HG03103 (cell line): ENCODE data around the gene BTBD6.

Source experiments
- ATAC-seq: cut with Tn5 transposase; IDR thresholded peaks from one replicate; pipeline ENCODE4 v1.9.1; 2021; ENCODE audit warnings: low read depth; ENCODE audit not compliant: unreplicated experiment

Gene BTBD6

DNA sequence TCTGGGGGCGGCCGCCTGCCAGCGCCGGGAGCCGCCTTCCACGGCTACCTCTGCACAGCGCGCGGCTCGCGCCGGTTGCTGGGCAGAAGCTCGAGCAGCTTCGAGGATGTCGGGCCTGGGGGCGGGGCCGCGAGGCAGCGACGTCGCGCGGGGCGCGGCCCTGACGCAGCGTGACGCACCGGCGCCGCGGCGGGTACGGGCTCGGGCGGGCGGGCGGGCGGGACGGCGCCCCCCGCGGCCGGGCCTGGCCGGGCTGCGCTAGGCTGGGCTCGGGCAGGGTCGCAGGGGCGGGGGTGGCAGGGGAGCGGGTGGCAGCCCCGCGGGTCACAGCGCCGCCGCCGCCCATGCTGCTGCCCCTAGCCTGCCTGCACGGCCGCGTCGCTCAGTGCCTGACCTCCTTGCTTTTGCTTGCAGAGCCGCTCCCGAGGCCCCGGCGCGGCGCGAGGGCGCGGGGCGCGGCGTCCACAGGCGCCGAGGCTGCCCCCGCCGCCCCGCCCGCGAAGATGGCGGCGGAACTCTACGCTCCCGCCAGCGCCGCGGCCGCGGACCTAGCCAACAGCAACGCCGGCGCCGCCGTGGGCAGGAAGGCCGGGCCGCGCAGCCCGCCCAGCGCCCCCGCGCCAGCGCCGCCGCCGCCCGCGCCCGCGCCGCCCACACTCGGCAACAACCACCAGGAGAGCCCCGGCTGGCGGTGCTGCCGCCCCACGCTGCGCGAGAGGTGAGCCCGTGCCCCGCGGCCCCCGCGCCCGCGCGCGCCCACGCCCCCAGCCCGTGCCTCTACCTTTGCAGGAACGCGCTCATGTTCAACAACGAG, at the start of gene BTBD6:
Gene BTBD6 (plus strand): TSS at position 166 of the 814 bp plus-strand sequence. CDS start 179 bp downstream, at position 345.
- peak; percentile 84 for ATAC-seq

DNA sequence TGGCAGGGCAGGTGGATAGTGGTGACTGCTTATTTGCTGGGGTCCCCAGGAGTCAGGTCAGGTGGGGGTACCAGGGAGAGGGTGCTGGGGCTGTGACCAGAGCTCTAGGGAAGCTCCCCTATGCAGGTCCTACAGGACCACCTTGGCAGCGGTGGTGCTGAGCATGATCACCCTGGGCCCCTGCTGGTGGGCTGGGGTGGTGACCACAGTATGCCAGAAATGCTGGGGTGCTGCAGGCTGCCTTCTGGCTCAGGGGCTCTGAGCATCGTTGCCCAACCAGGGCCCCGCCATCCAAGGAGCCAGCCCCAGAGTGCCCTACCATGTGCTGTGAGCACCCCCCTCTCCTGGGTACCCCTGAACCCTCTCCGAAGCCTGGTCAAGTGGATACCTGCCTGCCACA, 49.7 kb upstream of the BTBD6 start:
- no peak for ATAC-seq

DNA sequence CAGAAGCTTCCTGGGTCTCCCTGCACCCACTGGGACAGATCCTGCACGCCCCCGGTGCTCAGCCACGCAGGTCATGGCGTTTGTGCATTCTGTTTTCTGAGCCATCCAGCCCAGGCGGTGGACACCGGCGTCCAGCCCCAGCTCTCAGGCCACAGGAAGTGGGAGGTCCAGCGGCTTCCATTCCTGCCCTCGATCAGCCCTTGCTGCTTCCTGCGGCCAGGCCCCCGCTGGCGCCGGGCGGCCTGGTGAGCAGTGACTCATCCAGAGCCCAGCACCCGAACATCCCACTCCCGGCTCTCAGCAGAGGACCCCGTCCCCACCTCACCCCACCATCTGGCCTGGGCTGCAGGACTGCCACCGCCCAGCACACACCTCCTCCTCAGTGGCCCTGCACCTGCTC, 49.2 kb upstream of the BTBD6 start:
- ATAC-seq, result no peak

DNA sequence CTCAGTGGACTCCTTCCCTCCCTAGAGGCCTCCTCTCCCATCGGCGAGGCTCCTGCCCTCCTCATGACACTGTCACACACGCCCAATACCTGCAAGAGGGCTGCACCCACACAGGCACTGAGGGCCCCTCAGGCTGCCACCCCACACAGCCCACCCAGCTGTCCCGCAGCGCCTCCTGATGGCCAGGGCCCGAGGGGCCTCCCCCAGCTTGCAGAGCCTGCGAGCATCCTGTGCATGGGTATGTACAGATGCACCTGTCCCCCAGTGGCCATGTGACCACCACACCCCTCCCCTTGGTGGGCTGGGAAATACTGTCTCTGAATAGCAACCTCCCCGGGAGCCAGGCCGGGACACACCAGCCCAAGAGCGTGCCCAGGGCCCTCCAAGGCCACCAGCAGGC, 48.3 kb upstream of the BTBD6 start:
- ATAC-seq, result no peak

DNA sequence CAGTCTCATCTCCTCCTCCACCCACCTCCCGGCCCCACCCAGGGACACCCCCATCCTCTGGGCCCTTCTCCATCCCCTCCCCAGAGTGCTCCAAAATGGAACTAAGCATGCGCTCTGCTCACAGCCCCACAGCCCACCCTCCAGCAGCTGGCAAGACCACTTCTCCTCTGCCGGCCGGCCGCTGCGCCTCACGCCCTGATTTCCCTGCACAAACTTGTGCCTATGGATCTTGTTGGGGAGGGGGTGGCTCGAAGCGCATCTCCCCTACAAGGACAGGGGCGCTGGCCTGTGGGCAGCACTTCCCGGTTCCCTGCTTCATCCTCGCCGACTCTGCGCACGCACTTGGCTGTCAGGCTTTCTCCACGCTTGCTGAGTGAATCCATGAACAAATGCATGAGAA, 47.7 kb upstream of the BTBD6 start:
- no peak for ATAC-seq

DNA sequence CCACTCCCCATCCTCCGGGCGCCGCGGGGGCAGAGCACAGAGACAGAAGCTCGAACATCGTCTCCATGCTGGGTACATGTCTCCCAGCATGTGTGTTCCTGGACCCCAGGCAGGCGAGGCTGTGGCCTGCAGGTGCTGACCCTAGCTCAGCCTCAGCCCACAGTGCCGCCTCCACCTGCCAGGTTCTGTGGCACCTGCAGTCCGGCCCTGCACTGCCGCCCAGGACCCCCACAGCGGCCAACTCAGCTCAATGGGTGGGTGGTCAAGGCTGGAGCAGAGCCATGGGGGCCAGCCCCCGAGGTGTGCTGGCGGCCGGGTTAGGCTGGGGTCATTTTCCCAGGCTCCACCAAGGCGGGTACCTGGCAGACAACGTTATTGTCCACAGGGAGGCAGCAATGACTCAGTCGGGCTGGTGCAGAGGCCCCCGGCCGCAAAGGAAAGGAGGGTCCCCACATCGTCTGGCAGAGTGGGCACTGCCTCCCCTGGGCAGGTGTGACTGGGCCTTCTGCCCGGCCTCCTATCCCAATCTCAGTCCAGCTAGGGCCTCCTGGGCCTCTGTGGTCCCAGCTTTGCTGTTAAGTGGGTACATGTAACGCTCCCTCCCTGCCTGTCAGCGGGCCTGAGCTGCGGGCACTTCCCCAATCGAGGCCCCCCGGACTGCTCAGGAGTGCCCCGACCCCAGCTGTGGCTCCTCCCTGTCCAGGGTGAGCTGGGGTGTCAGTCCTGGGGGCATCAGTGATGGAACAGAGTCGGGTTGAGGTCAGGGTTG, 47.0 kb upstream of the BTBD6 start:
- no peak for ATAC-seq

DNA sequence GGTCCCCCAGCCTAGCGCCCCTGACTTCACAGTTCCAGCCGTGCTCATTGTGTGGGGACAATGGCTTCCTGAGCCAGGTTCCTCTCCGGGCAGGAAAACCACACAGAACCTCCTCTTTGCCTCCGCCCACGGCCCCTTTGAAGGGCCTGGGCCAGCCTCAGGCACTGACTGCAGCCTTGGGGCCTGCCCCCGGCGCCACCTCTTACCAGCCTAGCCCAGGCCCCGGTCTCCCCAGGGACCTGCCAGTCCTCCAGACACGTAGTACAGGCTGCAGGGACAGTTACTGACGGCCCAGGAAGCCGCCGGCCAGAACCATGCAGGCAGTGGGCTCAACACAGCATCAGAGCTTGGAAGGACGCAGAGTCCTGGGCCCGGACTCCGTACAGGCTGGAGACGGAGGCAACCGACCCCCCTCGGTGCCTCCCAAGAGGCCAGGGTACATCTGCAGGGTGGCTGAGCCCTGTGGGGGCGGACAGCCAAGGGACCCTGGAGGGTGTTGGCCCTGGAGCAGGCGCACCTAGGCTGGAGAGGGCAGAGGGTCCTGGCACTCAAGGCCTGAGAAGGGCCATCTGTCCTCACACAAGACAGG, 46.3 kb upstream of the BTBD6 start:
- ATAC-seq, result no peak

DNA sequence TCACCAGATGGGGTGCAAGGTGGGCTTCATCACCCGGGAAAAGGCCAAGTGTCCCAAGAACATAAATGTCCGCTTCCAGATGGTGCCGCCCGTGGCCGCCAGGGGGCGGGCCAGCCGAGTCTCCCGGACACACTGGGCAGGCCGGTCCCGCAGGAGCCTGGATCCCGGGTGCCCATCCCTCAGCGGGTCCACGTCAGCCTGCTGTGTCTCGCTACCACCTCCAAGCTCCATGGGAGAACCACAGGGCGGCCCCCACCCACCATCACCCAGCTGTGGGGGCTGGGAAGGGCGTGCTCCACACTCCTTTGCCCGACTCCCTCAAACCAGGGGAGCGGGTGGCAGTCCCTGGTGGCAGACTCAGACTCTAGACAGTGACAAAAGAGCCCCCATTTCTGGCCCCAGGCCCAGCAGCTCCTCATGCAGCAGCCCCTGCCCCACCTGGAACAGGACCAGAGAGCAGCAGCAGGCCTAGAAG, 45.2 kb upstream of the BTBD6 start:
- no peak for ATAC-seq

DNA sequence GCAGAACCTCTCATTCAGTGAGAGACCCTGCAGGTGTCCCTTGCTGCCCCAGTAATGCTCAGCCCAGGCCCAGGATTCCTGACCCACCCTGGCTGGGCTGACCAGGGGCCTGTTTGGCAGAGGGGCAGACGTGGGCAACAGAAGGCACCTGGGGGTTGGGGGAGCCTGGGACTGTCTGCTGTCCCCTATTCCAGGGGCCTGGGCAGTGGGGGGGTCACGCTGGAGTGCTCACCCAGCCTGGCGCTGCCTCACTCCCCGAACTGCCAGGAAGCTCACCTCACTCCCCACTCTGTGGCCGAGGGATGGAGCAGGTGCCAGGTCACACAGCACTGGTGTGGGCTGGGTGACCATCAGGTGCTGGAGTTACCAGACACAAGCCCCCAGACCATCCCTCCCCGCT, 44.6 kb upstream of the BTBD6 start:
- no peak for ATAC-seq

DNA sequence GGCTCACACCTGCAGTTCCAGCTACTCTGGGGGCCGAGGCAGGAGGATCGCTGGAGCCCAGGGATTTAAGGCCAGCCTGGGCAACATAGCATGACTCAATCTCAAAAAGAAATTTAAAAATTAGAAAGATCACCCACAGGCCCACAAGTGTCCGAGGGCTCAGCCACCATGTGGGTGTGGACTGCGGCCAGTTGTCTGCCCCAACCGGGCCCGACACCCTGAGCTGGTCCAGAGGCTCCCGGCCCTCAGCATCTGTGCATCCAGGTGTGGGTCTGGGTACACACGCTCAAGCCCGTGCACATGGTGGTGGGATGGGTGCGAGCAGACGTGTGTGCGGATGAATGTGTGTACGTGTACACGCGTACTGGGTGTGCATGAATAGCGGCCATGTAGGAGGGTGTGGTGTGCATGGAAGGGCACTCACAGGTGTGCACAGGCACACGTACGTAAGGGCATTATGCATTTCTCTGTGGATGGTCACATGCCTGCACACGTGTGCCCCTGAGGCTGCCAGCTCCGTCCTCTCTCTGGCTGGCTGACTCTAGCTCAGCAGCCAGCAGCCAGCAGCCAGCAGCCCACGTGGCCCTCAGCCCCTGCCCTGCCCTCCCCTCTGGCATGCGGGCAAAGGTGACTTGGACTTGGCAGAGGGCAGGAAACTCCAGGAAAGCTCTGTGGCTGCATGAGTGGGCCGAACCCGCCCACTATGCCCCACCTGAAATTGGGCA, 44.0 kb upstream of the BTBD6 start:
- ATAC-seq, result no peak

DNA sequence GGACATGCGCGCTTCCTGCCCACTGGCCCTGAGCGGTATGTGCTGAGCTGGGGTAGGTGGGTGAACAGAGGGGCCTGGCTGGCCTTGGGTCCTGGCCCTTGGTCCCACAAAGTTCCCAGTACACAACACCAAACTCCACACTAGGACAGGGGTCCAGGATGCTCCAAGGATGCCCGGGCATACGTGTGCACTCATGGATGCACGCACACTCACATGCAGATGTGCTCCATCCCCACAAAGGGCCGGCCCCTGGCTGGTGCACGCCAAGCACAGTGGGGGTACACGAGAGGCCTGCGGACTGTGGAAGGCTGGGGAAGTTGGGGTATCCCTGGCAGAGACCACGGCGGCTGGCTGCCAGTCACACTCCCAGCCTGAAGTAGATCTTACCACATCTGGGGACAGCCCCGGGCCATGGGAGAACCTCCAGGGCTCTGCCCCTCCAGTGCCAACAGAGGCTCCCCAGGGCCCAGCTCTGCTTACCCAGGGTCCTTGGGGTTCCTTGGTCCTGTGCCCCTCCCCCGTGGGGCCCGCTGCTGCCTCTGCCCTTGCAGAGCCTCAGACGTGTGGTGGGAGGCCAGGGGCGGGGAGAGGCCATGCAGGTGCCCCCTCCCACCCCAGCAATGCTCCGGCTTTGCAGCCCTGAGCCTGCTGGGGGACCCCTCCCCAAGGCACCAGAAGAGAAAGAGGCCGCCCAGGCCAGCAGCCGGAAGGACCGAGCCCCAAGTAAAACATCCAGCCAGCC, 43.2 kb upstream of the BTBD6 start:
- ATAC-seq, result no peak

DNA sequence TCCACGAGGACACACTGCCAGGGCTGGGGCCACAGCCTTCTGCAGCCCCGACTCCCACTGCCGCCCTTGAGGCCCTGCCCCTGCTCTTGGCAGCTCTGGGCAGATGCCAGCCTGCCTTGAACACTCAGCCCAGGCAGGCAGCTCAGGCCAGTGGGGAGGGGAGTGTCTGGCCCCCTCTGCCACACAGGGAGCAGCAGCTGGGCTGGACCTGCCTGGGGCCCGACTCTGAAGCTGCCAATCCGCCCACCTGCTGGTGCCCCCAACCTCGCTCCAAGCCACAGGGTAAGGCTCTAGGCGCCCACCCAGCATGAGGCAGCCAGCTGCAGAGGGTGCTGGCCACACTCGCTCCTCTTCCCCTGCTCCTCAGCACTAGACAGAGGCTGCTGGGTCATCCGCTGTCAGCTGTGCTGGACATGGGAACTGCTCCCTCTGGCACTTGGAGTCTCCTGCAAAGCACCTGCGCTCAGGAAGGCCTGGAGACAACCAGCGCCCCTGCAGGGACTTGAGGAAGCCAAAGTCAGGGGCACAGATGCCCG, 42.6 kb upstream of the BTBD6 start:
- no peak for ATAC-seq

DNA sequence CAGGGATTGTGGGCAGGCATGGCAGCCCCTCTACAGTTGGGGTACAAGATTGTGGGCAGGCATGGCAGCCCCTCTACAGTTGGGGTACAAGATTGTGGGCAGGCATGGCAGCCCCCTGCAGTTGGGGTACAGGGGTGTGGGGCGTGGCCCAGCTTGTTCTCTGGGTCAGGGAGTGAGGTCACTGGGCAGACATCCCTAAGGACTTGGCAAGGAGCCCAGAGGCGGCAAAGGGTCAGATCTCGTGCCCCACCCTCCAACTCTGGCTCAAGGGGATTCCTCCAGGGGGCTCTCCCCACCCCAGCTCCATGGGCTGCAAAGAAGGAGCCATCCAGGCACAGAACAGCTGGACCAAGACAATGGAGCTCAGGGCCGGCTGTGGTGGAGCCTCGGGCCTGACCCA, 41.5 kb upstream of the BTBD6 start:
- ATAC-seq, result no peak

DNA sequence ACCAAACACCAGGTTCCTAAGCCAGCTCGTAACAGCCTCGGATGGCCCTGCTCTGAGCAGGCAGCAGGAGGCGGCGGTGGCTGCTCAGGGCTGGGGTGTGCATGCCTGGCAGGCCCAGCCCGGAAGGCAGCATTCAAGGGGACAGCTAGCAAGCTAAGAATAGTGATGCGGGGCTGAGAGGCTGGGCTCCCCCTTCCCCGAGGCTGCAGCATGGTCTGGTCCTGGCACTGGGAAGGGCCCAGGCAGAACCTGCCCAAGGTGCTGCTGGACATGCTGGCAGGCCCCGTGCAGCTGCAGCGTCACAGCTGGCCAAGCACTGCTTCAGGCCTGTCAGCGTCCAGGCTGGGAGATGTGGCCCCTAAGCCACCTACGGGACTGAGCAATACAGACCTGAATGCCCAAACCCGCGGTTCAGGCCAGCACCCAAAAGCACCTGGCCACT, 40.9 kb upstream of the BTBD6 start:
- no peak for ATAC-seq

DNA sequence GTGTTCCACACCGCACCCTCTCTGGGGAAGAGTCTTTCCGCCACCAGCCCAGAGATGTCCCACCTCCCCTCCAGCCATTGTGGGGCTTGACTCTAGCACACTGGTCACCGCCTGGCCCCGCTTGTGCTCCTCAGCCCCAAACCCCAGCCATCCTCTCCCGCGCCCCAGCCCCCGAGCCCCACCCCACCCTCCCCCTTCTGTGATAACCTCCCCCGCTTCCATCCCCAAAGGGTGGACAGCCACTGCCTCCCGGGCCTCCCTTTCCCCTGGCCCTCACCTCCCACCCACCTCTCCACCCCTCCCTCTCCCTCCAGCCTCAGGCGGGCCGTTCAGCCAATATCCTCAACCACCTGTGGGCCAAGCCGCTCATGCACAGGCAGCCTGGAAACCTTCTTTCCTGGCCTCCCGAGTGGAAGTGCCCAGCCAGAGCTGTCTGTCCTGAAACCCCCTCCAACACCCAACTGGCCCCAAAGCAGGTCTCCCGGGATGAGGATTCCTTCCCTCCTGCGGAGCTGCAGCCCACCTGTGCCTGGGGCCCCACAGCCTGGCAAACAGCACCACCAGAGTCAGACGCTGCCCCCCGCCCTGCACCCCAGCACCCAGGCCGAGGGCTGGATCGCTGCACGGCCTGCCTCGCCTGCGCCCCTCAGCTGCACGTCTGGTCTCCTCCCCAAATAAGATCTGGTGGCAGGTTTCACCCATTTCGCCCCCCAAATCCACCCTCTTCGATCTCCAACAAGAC, 40.2 kb upstream of the BTBD6 start:
- ATAC-seq, result no peak

DNA sequence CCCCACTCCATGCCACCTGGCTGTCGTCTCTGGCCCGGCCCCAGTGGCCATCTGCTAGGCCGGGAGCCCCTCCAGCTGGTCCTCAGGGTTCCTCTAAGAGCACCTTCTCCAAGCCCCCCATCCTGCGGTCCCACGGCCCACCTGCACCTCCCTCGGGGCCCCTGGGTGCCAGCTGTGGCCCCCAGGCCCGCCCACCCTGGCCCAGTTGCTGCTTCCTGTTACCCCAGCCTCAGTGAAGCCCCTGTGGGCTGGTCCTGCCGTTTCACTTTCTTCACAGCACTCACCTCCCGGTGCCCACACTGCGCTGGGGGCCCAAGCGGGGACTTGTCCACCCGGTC, 39.6 kb upstream of the BTBD6 start:
- ATAC-seq, result no peak

DNA sequence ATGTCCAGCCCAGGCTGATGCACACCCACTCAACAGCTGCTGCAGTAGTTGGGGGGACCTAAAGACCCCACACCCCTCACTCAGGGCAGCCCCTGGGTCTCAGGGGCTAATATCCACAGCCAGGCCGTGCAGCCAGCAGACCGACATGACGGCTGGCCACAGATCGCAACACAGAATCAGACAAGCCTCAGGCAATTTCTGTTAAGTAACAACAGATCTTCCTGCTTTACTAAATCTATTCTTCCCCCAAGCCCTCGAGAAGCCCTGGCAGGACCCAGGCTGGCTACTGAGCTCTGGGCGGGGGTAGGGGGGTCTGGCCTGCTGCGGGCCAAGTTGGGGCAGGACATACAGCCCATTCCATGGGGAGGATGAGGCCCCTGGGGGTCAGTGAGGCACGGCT, 39.2 kb upstream of the BTBD6 start:
- ATAC-seq, result no peak

DNA sequence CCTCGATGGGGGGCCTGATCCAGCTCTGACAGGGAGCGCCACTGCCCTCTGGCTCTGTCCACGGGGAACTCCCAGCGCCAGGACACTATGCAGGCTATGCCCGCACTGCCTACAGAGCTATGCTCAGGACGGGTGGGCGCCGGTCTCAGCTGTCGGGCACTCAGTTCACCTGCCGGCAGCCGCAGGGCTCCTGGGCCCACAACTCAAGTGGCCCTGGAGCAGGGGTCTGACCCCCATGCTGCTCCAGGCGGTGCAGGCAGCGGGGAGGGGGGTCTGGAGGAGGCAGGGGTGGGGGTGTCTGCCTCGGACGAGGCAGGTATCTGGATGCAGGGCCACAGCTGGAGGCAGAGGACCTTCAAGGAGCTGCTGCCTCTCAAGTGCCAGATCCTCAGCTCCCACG, 38.7 kb upstream of the BTBD6 start:
- no peak for ATAC-seq

DNA sequence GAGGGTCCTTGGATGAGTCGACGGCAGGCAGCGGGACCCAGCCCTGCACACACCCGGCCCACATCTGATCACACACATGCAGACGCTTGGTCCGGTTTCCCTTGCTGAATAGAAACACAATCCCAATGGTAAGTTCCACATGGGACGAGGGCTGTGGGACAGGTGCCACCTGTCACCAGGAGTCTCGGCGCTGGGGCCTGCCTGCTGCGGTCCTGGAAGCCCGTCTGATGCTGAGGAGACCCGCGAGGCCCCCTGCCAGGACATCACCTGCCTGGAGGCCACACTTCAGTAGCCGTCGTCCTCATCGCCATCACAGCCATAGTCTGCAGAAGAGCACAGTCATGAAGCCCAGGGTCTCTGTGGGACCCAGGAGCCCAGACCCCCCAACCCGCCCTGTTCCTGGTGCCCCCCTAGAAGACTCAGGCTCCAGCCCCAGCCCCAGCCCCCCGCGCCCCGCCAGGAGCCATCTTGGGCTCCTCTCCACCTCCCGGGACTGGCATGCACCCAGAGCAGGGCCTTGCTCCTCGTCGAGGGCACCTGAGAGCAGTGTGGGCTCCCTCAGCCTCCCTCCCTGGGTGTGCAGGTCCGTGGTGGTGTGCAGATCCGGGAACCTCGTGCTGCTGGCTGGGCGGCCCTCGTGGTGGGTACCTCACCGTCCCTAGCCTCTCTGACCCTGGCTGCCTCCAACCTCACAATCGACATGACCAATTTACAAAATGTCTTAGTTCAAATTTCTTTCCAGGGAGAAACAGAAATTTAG, 37.9 kb upstream of the BTBD6 start:
- ATAC-seq, result no peak
